ENCODE results near the gene CACNA1B.

GRCh38 chr9:137875354-137875753, 2.2 kb upstream of the CACNA1B start:
- no peak for TF ChIP-seq CTCF (IDR thresholded peaks at IDR 0.05)
- TF ChIP-seq POLR2A (IDR thresholded peaks at IDR 0.05) = no peak
- TF ChIP-seq EP300 (IDR thresholded peaks at IDR 0.05) = no peak
